Fibroblast of villous mesenchyme (primary cell): ENCODE measurements around the gene DAB1. TPM values are rescaled to one million over a fixed set of nuclear protein-coding genes. Genes with fewer than 3 reads are reported as not detected.
A peak's percentile ranks its signal among the peaks of the same experiment; 100 is the strongest.

Source experiments
- DNase-seq: peaks from one replicate; pipeline ENCODE4 v3.0.0-alpha.2; 2010; ENCODE audit warnings: low read depth
- H3K4me3 ChIP-seq: 2 replicates; pipeline ENCODE4 v1.5.1; 2011; ENCODE audit warnings: low read depth, mild to moderate bottlenecking, low read length
- CTCF ChIP-seq: IDR thresholded peaks from 2 replicates; pipeline ENCODE4 v1.5.1; 2012; ENCODE audit warnings: low read depth, mild to moderate bottlenecking, low read length; ENCODE audit not compliant: insufficient read depth
- total RNA-seq: library from RNA; depleted of rRNA; stranded (reverse); fragments of >200 nt; gene quantifications from 2 replicates; pipeline ENCODE4 v1.2.3, GENCODE V29; 2012

DAB1 gene
- total RNA-seq, 1 donor = not detected

- DNase-seq = no peak
- H3K4me3 ChIP-seq = no peak overlapping the region
- no peak for TF ChIP-seq CTCF
Measured at GRCh38 chr1:57440096-57440495, 16.2 kb upstream of the DAB1 start.

GRCh38 chr1:57431400-57431799 is 7.5 kb upstream of the DAB1 start:
- no peak for TF ChIP-seq CTCF
- no peak overlapping the region for H3K4me3 ChIP-seq
- no peak for DNase-seq

- peak; percentile 54 for TF ChIP-seq CTCF
- peak overlapping the region; percentile 21 for H3K4me3 ChIP-seq
- peak; percentile 7 for DNase-seq
Measured at GRCh38 chr1:57424231-57425027, 569 bp upstream of the DAB1 start.

GRCh38 chr1:57423135-57423655 is 665 bp downstream of the DAB1 start:
- no peak for DNase-seq
- TF ChIP-seq CTCF = no peak
- H3K4me3 ChIP-seq = no peak overlapping the region

GRCh38 chr1:57422271-57423134 is 1.4 kb downstream of the DAB1 start:
- TF ChIP-seq CTCF = no peak
- DNase-seq = peak; percentile 5
- H3K4me3 ChIP-seq = no peak overlapping the region

- no peak for DNase-seq
- TF ChIP-seq CTCF = no peak
- H3K4me3 ChIP-seq = no peak overlapping the region
Measured at GRCh38 chr1:57421806-57422205, 2.1 kb downstream of the DAB1 start.
